GM18520 (cell line): ENCODE measurements around the gene FAT3.

Source experiments
- ATAC-seq: cut with Tn5 transposase; IDR thresholded peaks from one replicate; pipeline ENCODE4 v1.9.1; 2021; ENCODE audit not compliant: unreplicated experiment

Gene FAT3

GRCh38 chr11:92224407-92225124 is at the start of gene FAT3:
TSS of gene FAT3 (plus strand) at chr11:92224818. CDS start at chr11:92352113, 127,295 bp downstream.
- ATAC-seq, result no peak

GRCh38 chr11:92179017-92179670 is 45.5 kb upstream of the FAT3 start:
- ATAC-seq, result no peak

GRCh38 chr11:92180226-92180625 is 44.4 kb upstream of the FAT3 start:
- ATAC-seq, result no peak

GRCh38 chr11:92180664-92181251 is 43.9 kb upstream of the FAT3 start:
- ATAC-seq, result no peak

GRCh38 chr11:92190535-92191206 is 33.9 kb upstream of the FAT3 start:
- no peak for ATAC-seq

GRCh38 chr11:92192141-92192540 is 32.5 kb upstream of the FAT3 start:
- no peak for ATAC-seq

GRCh38 chr11:92198268-92198667 is 26.4 kb upstream of the FAT3 start:
- no peak for ATAC-seq

GRCh38 chr11:92199991-92200390 is 24.6 kb upstream of the FAT3 start:
- ATAC-seq, result no peak

- ATAC-seq, result no peak
Observed at GRCh38 chr11:92204731-92205130, 19.9 kb upstream of the FAT3 start.

GRCh38 chr11:92206441-92206840 is 18.2 kb upstream of the FAT3 start:
- ATAC-seq, result no peak

GRCh38 chr11:92211576-92212167 is 12.9 kb upstream of the FAT3 start:
- no peak for ATAC-seq

- ATAC-seq, result no peak
Observed at GRCh38 chr11:92212530-92212929, 12.1 kb upstream of the FAT3 start.

GRCh38 chr11:92216789-92217188 is 7.8 kb upstream of the FAT3 start:
- no peak for ATAC-seq

GRCh38 chr11:92219476-92219875 is 5.1 kb upstream of the FAT3 start:
- no peak for ATAC-seq

- ATAC-seq, result no peak
Observed at GRCh38 chr11:92222701-92223100, 1.9 kb upstream of the FAT3 start.

GRCh38 chr11:92224054-92224406 is 588 bp upstream of the FAT3 start:
- ATAC-seq, result no peak

- ATAC-seq, result no peak
Observed at GRCh38 chr11:92225125-92225567, 528 bp downstream of the FAT3 start.

- ATAC-seq, result no peak
Observed at GRCh38 chr11:92225568-92226330, 1.1 kb downstream of the FAT3 start.

- no peak for ATAC-seq
Observed at GRCh38 chr11:92226331-92227229, 2.0 kb downstream of the FAT3 start.
